Brain microvascular endothelial cell (primary cell): ENCODE measurements around the gene ALPG.

Source experiments
- DNase-seq: peaks from one replicate; pipeline ENCODE4 v3.0.0-alpha.2; 2020
- H3K27ac ChIP-seq: fragments of 250-450 bp; sonication (Bioruptor Pico); 2 replicates; pipeline ENCODE4 v1.5.1; 2020; ENCODE audit warnings: mild to moderate bottlenecking, moderate library complexity
- H3K27me3 ChIP-seq: fragments of 250-450 bp; sonication (Bioruptor Pico); replicated peaks from 2 replicates; pipeline ENCODE4 v1.5.1; 2020; ENCODE audit warnings: mild to moderate bottlenecking
- H3K36me3 ChIP-seq: fragments of 250-450 bp; sonication (Bioruptor Pico); replicated peaks from 2 replicates; pipeline ENCODE4 v1.5.1; 2020; ENCODE audit warnings: mild to moderate bottlenecking
- H3K4me3 ChIP-seq: 2 replicates; pipeline ENCODE4 v1.5.1; 2011; ENCODE audit warnings: low read depth, mild to moderate bottlenecking, control low read depth, low read length, moderate library complexity
- CTCF ChIP-seq: IDR thresholded peaks from 2 replicates; pipeline ENCODE4 v1.5.1; 2011; ENCODE audit warnings: low read depth, mild to moderate bottlenecking, moderate library complexity, low read length, control low read depth, inconsistent platforms; ENCODE audit errors: missing control alignments
- in situ Hi-C: cut with HindIII; loops from 2 replicates; pipeline ENCODE4 v1.10.0; 2017; ENCODE audit warnings: low sequenced_read_pairs, low pct_ligation_motif_present

ALPG gene

GRCh38 chr2:232416521-232417470, 10.2 kb downstream of the ALPG start:
- H3K4me3 ChIP-seq, result no peak overlapping the region
- no peak for TF ChIP-seq CTCF
- no peak for DNase-seq
- no peaks in the 10 kb centered on the region for H3K36me3 ChIP-seq
- in situ Hi-C loops, result no loop called here
- H3K27ac ChIP-seq, result no peak overlapping the region
- peaks cover 47% of the 10 kb centered on the region for H3K27me3 ChIP-seq

GRCh38 chr2:232417489-232417888, 10.8 kb downstream of the ALPG start:
- no peaks in the 10 kb centered on the region for H3K36me3 ChIP-seq

GRCh38 chr2:232418056-232418455, 11.4 kb downstream of the ALPG start:
- H3K4me3 ChIP-seq, result no peak overlapping the region
- no peak for TF ChIP-seq CTCF
- no peak overlapping the region for H3K27ac ChIP-seq
- in situ Hi-C loops, result no loop called here
- no peaks in the 10 kb centered on the region for H3K36me3 ChIP-seq
- no peak for DNase-seq
- H3K27me3 ChIP-seq, result peaks cover 53% of the 10 kb centered on the region

More at GRCh38 chr2:232417489-232417888, 10.8 kb downstream of the ALPG start:
- Histone ChIP-seq H3K4me3 (no peak overlapping the region), H3K27me3 (peaks cover 49% of the 10 kb centered on the region), H3K27ac (no peak overlapping the region)
- no peak for DNase-seq
- no peak for TF ChIP-seq CTCF
- in situ Hi-C loops, result no loop called here

GRCh38 chr2:232418466-232419244, 12.0 kb downstream of the ALPG start:
- peaks cover 53% of the 10 kb centered on the region for H3K27me3 ChIP-seq
- no peak overlapping the region for H3K27ac ChIP-seq
- H3K36me3 ChIP-seq, result no peaks in the 10 kb centered on the region
- DNase-seq, result peak; percentile 11
- TF ChIP-seq CTCF, result no peak
- in situ Hi-C loops, result no loop called here
- peak overlapping the region; percentile 17 for H3K4me3 ChIP-seq

GRCh38 chr2:232419245-232420072, 12.8 kb downstream of the ALPG start:
- H3K27ac ChIP-seq, result no peak overlapping the region
- H3K36me3 ChIP-seq, result no peaks in the 10 kb centered on the region
- DNase-seq, result no peak
- no peak for TF ChIP-seq CTCF
- H3K4me3 ChIP-seq, result no peak overlapping the region
- H3K27me3 ChIP-seq, result peaks cover 53% of the 10 kb centered on the region
- in situ Hi-C loops, result no loop called here
